ENCODE results near the gene DUSP22. TPM values are rescaled to one million over a fixed set of nuclear protein-coding genes. Genes with fewer than 3 reads are reported as not detected.

DUSP22 gene
- total RNA-seq, 2 donors from 2014 or later: 22.2 to 33.3 TPM

DNA sequence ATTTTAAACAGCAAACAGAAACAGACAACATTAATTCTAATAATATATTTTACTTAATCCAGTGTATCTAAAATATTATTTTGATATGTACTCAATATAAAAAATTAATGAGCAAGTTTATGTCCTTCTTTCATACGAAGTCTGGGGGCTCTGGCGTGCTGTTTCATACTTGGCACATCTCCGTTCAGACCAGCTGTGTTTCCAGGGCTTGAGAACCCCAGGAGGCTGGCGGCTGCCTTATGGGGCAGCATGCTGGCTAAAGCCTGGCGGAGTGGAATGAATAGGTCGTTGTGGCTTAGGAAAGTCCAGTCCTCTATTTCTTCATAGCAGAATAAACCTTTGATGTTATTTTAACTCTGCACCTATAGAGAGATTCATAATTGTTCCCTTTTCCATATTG lies 43.3 kb downstream of the DUSP22 start:
- DNase-seq (ENCODE audit: low spot score in 2 of 2) (no peak), ATAC-seq (no peak)
- H3K36me3 Mint-ChIP-seq: no peaks in the 10 kb centered on the region
- H3K27ac Mint-ChIP-seq: no peak overlapping the region
- H3K9me3 Mint-ChIP-seq: no peaks in the 10 kb centered on the region

DNA sequence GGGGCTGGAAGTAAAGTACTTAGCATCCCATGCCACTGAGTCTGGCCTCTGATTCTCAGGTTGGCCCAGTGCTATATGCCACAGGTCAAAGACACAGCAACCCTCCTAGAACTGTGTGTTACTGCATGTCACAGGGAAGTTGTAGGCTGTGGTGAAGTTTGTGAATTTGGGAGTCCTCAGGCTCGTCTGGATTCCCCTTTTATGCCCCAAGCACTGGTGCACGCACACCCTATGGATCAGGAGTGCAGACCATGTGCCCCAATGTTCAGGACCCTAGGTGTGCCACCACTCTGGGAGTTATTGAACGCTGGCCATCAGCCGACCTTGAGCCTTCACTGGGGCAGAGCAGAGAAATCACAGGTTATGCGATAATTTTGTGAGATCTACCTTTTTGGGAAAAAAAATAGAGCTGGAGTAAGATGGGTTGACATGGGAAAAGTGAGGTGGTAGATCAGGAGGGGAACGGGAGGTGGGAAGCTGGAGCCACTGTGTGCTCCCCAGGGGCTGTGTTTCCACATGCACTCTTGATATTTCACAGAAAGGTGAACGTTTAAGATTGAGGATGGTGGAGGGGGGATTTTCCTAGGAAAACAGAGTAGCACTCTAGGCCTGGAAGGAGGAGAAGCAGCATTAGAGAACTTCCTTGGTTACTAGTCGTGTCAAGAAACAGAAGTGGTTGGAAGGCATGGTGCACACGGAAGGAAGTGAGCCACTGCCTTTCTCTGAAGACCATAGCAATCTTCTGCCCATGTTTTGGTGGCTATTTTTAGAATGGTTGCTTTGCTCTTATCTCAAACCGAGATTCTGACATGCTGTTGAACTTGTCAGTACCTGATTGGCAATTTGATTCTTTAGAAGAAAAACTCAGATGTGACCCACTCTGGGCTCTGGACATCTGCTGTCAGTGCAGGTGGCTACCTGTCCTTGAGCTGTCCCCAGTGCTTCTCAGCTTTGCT lies 44.1 kb downstream of the DUSP22 start:
- Mint-ChIP-seq H3K36me3 (peaks cover 0 to 2% of the 10 kb centered on the region in 2 donors), H3K27ac (peak overlapping the region; percentile 7 to 30), H3K9me3 (no peaks in the 10 kb centered on the region)
- DNase-seq (ENCODE audit: low spot score in 2 of 2) (no peak), ATAC-seq (peak; percentile 29)

GRCh38 chr6:337805-338368 lies 45.6 kb downstream of the DUSP22 start:
- H3K36me3 Mint-ChIP-seq: peaks cover 0 to 6% of the 10 kb centered on the region in 2 donors
- H3K9me3 Mint-ChIP-seq: no peaks in the 10 kb centered on the region
- peak overlapping the region in 1 of 2 donors; percentile 5 for H3K27ac Mint-ChIP-seq
- DNase-seq (ENCODE audit: low spot score in 2 of 2) (no peak), ATAC-seq (peak; percentile 52 to 64)

DNA sequence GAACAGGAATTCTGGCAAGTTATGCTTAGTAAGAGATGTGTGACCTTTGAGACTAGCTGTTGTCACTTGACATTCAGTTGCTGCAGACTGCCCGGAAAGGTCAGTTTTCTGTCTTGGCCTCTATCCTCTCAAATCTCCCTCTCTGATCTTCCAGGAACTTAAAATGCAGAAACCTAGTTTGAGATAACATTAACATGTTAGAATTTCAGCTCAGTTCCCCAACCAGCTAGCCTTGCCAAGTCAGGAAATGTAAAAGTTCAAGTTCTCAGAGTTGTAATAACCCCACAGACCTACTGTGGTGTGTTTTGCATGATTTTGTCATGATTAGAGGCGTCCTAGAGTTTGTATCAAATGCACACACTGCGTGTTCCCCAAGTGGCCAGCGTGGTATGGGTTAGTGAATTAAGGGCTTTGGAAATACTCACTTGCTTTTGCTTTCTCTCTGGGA lies 46.6 kb downstream of the DUSP22 start:
- peak; percentile 34 to 53 for ATAC-seq

DNA sequence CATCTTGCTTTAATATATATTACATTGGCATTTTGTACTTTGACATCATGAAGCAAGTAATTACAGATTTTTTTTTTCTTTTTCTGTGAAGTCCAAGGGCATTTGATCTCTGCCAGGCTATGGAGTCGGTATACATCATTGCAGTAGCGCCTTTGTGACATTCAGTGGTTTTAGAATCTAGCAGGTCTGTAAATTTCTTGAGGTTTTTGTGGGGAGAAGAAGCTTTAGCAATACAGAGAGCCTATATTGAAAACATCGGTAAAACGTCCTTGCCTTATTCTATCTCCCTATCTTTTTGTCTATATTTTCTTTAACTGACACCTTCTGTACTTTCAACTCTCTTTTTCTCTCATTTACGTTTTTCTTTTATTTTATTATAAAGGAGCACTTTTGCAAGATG lies 47.2 kb downstream of the DUSP22 start:
- Mint-ChIP-seq H3K27ac (peak overlapping the region in 1 of 2 donors; percentile 64), H3K9me3 (no peaks in the 10 kb centered on the region), H3K36me3 (peaks cover 0 to 6% of the 10 kb centered on the region in 2 donors)
- ATAC-seq: peak; percentile 75 to 78
- DNase-seq (ENCODE audit: low spot score in 2 of 2): no peak

More for the DNA sequence above, 46.6 kb downstream of the DUSP22 start:
- no peak for DNase-seq (ENCODE audit: low spot score in 2 of 2)
- H3K9me3 Mint-ChIP-seq: no peaks in the 10 kb centered on the region
- H3K36me3 Mint-ChIP-seq: peaks cover 0 to 6% of the 10 kb centered on the region in 2 donors
- H3K27ac Mint-ChIP-seq: peak overlapping the region in 1 of 2 donors; percentile 64

- peak overlapping the region in 1 of 2 donors; percentile 64 for H3K27ac Mint-ChIP-seq
- no peak for ATAC-seq
Observed at GRCh38 chr6:340186-340955, 48.1 kb downstream of the DUSP22 start.

GRCh38 chr6:340991-341827 lies 48.9 kb downstream of the DUSP22 start:
- peaks cover 0 to 6% of the 10 kb centered on the region in 2 donors for H3K36me3 Mint-ChIP-seq
- no peaks in the 10 kb centered on the region for H3K9me3 Mint-ChIP-seq
- DNase-seq (ENCODE audit: low spot score in 2 of 2) (no peak), ATAC-seq (no peak)
- H3K27ac Mint-ChIP-seq: no peak overlapping the region

More at GRCh38 chr6:340186-340955, 48.1 kb downstream of the DUSP22 start:
- no peak for DNase-seq (ENCODE audit: low spot score in 2 of 2)
- H3K9me3 Mint-ChIP-seq: no peaks in the 10 kb centered on the region
- peaks cover 0 to 6% of the 10 kb centered on the region in 2 donors for H3K36me3 Mint-ChIP-seq

DNA sequence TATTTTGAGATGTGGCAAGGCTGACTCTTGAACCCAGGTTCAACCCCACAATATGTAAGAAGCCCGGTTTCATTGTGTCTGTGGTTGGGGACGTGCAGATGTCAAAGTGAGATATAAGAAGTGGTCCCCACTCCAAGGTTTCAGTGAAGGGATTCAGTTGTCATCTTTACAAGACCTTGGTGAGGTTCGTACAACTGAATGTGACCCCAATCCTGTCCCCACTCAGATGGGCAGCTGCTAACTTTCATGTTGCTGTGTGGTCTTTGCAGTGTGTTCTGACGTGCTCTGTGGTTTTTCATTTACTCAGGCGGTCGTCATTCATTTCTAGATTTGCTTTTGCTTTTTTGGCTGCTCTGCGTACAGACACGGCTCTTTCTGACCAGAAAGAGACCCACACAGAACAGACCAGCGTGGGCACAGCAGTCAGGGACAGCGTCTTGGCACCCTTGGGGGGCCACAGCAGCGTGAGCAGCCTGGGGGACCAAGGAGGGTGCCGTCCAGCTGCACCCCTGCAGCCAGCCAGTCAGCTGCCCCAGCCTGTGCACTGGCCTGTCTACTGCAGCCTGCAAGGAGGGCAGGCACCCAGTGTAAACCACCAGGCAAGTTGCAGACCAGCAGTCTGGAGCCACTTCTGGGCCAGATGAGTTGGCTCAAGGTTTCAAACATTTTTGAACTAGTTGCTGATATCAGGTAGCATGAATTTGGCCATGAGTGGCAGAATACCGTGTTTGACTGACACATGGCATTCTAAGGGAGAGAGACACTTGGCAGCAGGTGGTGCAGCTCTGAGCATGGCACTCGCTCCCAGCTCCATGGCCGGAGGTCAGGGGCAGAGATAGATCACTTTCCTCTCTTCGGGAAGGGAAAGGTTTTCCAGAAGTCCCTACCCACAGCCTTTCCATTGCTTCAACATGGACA lies 49.9 kb downstream of the DUSP22 start:
- ATAC-seq: no peak
- no peaks in the 10 kb centered on the region for H3K9me3 Mint-ChIP-seq
- no peak overlapping the region for H3K27ac Mint-ChIP-seq
- H3K36me3 Mint-ChIP-seq: peaks cover 0 to 6% of the 10 kb centered on the region in 2 donors
- no peak for DNase-seq (ENCODE audit: low spot score in 2 of 2)

- H3K9me3 Mint-ChIP-seq: no peaks in the 10 kb centered on the region
- DNase-seq (ENCODE audit: low spot score in 2 of 2): no peak
- no peak overlapping the region for H3K27ac Mint-ChIP-seq
- H3K36me3 Mint-ChIP-seq: peaks cover 0 to 6% of the 10 kb centered on the region in 2 donors
- no peak for ATAC-seq
Observed at GRCh38 chr6:342832-343179, 50.5 kb downstream of the DUSP22 start.

DNA sequence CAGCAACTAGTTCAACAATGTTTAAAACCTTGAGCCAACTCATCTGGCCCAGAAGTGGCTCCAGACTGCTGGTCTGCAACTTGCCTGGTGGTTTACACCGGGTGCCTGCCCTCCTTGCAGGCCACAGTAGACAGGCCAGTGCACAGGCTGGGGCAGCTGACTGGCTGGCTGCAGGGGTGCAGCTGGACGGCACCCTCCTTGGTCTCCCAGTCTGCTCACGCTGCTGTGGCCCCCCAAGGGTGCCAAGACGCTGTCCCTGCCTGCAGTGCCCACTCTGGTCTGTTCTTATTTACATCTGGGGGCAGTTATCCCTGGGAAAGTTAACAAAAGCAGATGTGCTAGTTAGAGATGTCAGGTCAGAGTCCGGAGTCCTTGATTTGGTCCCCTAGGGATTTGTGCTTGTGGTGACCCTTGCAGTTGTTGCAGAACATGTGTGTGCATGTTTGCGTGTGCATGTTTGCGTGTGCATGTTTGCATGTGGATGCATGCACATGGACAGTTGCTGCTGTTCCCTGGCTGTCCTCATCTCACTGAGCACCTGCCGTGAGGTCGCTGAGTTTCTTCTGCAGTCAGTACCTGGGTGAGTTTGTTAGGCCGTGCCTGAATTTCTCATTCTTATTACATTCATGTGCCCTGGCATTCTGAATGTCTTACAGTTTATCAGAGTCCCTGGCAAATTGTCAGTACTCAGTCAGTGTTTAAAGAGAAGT lies 51.1 kb downstream of the DUSP22 start:
- Mint-ChIP-seq H3K9me3 (no peaks in the 10 kb centered on the region), H3K27ac (no peak overlapping the region), H3K36me3 (peaks cover 0 to 6% of the 10 kb centered on the region in 2 donors)
- DNase-seq (ENCODE audit: low spot score in 2 of 2): no peak
- ATAC-seq: no peak

DNA sequence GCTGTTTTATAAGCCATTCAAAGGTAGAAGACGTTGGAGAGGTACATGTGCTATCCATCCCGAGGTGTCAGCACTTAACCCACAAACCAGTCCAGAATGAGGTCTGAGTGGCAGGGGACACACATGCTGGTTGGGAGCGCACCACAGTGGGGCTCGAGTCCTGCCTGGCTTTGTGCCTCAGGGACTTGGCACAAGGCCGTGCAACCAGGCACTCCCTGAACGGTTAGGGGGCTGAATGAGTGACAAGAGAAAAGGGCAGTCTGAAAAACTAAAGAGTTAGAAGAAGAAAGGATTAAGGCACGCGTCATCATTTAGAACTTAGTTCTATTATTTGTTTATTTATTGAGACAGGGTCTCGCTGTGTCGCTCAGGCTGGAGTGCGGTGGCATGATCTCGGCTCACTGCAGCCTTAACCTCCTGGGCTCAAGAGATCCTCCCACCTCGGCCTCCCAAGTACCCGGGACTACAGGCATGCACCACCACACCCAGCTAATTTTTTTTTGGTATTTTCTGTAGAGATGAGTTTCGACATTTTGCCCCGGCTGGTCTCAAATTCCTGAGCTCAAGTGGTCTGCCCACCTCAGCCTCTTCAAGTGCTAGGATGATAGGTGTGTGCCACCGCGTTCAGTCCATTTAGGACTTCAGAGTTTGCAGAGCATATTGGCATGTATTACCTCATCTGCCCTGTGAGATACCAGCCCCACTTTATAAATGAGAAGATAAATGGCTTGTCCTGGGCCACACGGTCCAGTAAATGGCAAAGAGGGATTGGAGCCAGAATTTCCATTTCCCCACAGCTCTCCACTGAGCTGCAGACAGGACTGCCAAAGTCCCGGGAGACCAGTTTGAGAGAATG lies 51.9 kb downstream of the DUSP22 start:
- H3K9me3 Mint-ChIP-seq: no peaks in the 10 kb centered on the region
- peaks cover 0 to 6% of the 10 kb centered on the region in 2 donors for H3K36me3 Mint-ChIP-seq
- ATAC-seq (no peak), DNase-seq (ENCODE audit: low spot score in 2 of 2) (no peak)
- H3K27ac Mint-ChIP-seq: no peak overlapping the region

GRCh38 chr6:344816-345340 lies 52.6 kb downstream of the DUSP22 start:
- H3K27ac Mint-ChIP-seq: no peak overlapping the region
- no peak for ATAC-seq
- no peaks in the 10 kb centered on the region for H3K9me3 Mint-ChIP-seq
- peaks cover 0 to 6% of the 10 kb centered on the region in 2 donors for H3K36me3 Mint-ChIP-seq
- DNase-seq (ENCODE audit: low spot score in 2 of 2): no peak

- ATAC-seq: no peak
- H3K27ac Mint-ChIP-seq: no peak overlapping the region
- no peaks in the 10 kb centered on the region for H3K9me3 Mint-ChIP-seq
- DNase-seq (ENCODE audit: low spot score in 2 of 2): no peak
- peaks cover 0 to 6% of the 10 kb centered on the region in 2 donors for H3K36me3 Mint-ChIP-seq
Observed at GRCh38 chr6:345747-346385, 53.6 kb downstream of the DUSP22 start.
